DMS53 treated with DMSO at 0.1 percent for 48 hours (cell line): ENCODE results near the gene ST7.
A peak's percentile ranks its signal among the peaks of the same experiment; 100 is the strongest.
"Not testable (repeated sequence)": the region's sequence is repeated elsewhere in the genome, so short reads cannot be mapped to it uniquely, and the experiment has no call there.

Source experiments
- DNase-seq: peaks from one replicate; lab custom pipeline; 2025; ENCODE audit not compliant: unreplicated experiment; lab: John Stamatoyannopoulos, UW

Gene ST7

GRCh38 chr7:117021366-117021765, 68.1 kb downstream of the ST7 start:
- DNase-seq, result no peak

- no peak for DNase-seq
These were observed 68.7 kb downstream of the ST7 start for GRCh38 chr7:117021986-117022385.

GRCh38 chr7:117023325-117023854, 70.1 kb downstream of the ST7 start:
- no peak for DNase-seq

GRCh38 chr7:117024811-117025210, 71.5 kb downstream of the ST7 start:
- no peak for DNase-seq

- DNase-seq, result no peak
These were observed 72.6 kb downstream of the ST7 start for GRCh38 chr7:117025891-117026290.

- DNase-seq, result not testable (repeated sequence)
These were observed 77.0 kb downstream of the ST7 start for GRCh38 chr7:117030346-117030745.

- not testable (repeated sequence) for DNase-seq
These were observed 77.5 kb downstream of the ST7 start for GRCh38 chr7:117030793-117031192.

GRCh38 chr7:117032810-117033209, 79.5 kb downstream of the ST7 start:
- DNase-seq, result no peak

- peak; percentile 94 for DNase-seq
These were observed 81.7 kb downstream of the ST7 start for GRCh38 chr7:117034851-117035464.

- no peak for DNase-seq
These were observed 82.2 kb downstream of the ST7 start for GRCh38 chr7:117035465-117035862.

- DNase-seq, result no peak
These were observed 82.9 kb downstream of the ST7 start for GRCh38 chr7:117036053-117036669.

- no peak for DNase-seq
These were observed 83.5 kb downstream of the ST7 start for GRCh38 chr7:117036836-117037235.

GRCh38 chr7:117038408-117038807, 85.1 kb downstream of the ST7 start:
- no peak for DNase-seq

GRCh38 chr7:117041007-117041406, 87.7 kb downstream of the ST7 start:
- DNase-seq, result no peak

- DNase-seq, result no peak
These were observed 88.5 kb downstream of the ST7 start for GRCh38 chr7:117041822-117042221.

GRCh38 chr7:117043108-117043825, 90.0 kb downstream of the ST7 start:
- no peak for DNase-seq

GRCh38 chr7:117044664-117045063, 91.4 kb downstream of the ST7 start:
- DNase-seq, result no peak

GRCh38 chr7:117045927-117046710, 92.8 kb downstream of the ST7 start:
- DNase-seq, result no peak

- DNase-seq, result no peak
These were observed 94.2 kb downstream of the ST7 start for GRCh38 chr7:117047496-117047895.

GRCh38 chr7:117048114-117048866, 95.0 kb downstream of the ST7 start:
- no peak for DNase-seq

- no peak for DNase-seq
These were observed 95.6 kb downstream of the ST7 start for GRCh38 chr7:117048882-117049281.
